Subcutaneous adipose tissue (tissue), 4 donors: ENCODE results near the gene SFT2D2. TPM values are rescaled to one million over a fixed set of nuclear protein-coding genes. Genes with fewer than 3 reads are reported as not detected.

Source experiments
- total RNA-seq, 4 donors: library from RNA; depleted of rRNA; stranded (reverse); fragments of >200 nt; gene quantifications; one replicate each; pipeline ENCODE4 v1.1.0, GENCODE V29; 2016
- TF ChIP-seq, protein P1 (sequence below): fragments of 450-650 bp; IDR thresholded peaks from one replicate; pipeline ENCODE4 v1.5.1; 2016; ENCODE audit warnings: low read depth, mild to moderate bottlenecking, control low read depth, antibody characterized with exemption, moderate library complexity

SFT2D2 gene
- total RNA-seq, 4 donors from 2014 or later, result 30.1 to 53.5 (median 42.5) TPM

DNA sequence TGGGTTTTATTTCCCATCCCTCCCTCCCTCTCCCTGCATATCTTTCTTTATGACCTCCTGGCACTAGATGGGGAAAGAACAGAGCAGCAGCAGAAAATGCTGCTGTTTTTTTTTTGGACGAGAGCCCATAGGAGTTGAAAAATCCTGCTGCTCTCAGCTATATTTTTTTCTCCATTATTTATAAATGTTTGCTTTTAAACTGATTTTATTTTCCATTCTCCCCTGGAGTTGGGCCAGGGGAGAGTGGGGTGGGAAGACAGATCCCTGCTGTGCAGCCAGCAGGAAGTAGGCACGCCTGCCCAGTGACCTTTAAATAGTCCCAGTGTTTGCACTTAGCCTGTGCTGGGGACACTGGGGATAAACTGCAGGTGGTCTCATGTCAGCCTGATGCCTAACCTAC is 17.4 kb downstream of the SFT2D2 start:
- TF ChIP-seq, protein P1, sequence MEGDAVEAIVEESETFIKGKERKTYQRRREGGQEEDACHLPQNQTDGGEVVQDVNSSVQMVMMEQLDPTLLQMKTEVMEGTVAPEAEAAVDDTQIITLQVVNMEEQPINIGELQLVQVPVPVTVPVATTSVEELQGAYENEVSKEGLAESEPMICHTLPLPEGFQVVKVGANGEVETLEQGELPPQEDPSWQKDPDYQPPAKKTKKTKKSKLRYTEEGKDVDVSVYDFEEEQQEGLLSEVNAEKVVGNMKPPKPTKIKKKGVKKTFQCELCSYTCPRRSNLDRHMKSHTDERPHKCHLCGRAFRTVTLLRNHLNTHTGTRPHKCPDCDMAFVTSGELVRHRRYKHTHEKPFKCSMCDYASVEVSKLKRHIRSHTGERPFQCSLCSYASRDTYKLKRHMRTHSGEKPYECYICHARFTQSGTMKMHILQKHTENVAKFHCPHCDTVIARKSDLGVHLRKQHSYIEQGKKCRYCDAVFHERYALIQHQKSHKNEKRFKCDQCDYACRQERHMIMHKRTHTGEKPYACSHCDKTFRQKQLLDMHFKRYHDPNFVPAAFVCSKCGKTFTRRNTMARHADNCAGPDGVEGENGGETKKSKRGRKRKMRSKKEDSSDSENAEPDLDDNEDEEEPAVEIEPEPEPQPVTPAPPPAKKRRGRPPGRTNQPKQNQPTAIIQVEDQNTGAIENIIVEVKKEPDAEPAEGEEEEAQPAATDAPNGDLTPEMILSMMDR, result no peak

DNA sequence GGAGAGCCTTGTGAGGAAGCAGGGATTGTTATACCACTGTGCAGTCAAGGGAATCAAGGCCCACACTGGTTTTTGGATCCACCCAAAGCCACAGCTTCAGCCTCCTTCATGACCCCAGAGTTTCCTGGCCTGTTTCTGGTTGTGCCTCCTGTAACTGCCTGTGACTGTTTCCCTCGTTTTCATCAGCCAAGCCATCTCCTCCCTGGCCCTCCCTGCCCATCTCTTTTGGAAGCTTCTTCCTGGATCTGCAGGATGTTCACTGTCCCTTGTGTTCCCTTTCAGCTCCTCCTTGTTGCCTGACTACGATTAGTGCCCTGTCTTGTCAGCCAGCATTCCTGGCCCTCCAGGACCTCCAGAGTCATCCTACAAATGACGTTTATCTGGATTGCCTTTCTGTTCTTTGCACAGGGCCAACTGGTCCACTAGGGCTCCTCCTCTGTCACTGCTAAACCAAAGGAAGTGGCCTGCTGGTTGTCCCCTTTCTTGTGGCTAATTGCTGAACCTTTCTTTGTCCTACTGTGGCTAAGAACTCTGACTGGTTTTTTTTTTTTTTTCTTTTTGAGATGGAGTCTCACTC is 17.9 kb downstream of the SFT2D2 start:
- TF ChIP-seq, protein P1, result no peak

DNA sequence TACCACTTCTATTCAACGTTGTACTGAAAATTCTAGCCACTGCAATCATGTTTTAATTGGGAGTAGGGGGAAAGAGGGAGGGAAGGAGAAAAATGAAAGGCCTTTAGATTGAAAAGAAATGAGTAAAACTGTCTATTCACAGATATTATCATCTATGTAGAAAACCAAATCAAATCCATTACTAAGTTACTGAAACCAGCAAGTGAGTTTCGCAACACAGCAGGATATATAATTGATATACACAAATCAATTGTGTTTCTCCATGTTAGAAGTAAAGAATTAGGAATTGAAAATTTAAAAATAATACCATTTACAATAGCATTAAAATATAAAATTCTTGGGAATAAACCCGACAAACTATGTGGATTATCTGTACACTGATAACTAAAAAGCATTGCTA is 19.2 kb downstream of the SFT2D2 start:
- TF ChIP-seq, protein P1, result no peak

DNA sequence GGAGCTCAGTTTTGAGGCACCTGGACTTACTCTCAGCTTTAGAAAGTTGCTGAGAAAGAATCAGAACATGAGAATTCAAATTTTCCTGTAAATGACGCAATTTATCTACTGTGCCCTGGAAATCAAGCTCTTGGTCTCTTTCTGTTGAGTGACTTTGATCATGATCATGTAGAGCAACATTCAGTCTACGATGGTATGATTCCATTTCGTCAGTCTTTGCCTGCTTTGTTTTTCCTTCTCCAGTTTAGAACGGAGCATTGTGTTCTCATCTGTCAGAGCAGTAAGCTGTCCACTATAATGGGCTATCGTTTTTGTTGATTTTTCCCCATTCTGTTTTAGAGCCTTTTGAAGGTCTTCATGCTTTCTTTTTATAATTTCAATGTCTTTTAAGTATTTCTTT is 20.7 kb downstream of the SFT2D2 start:
- TF ChIP-seq, protein P1, result no peak

DNA sequence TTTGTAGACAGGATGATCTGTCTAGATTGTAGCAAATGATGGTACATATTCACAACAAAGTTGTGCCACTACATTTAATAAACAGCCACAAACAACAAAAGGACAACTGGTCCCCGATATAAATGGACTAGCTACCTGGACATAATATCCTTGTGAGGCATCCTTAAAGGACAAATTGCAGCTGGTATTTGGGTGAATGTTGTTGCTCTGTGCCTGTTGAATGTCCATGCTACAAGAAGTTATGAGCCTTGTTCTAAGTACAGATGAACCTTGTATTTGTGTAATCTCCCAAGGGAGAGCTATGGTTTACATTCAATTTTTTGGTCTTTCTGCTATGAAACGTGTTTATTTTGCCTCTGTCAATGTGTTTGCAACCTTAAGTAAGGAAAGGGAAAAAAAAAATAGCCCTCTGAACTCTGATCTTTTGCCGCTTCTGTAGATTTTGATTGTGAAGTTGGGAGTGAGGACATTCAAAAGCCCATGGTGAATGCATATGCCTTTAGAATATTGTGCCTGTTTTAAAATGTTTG is 26.5 kb downstream of the SFT2D2 start:
- TF ChIP-seq, protein P1, result no peak

DNA sequence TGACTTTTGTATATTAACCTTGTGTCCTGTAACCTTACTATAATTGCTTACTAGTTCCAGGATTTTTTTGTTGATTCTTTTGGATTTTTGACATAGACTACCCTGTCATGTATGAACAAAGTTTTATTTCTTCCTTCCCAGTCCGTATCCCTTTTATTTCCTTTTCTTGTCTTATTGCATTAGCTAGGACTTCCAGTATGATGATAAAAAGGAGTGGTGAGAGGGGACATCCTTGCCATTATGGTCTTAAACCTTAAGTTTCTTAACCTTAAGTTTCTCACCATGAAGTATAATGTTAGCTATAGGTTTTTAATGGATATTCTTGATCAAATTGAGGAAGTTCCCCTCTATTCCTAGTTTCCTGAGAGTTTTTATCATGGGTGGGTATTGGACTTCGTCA is 30.4 kb downstream of the SFT2D2 start:
- TF ChIP-seq, protein P1, result no peak

DNA sequence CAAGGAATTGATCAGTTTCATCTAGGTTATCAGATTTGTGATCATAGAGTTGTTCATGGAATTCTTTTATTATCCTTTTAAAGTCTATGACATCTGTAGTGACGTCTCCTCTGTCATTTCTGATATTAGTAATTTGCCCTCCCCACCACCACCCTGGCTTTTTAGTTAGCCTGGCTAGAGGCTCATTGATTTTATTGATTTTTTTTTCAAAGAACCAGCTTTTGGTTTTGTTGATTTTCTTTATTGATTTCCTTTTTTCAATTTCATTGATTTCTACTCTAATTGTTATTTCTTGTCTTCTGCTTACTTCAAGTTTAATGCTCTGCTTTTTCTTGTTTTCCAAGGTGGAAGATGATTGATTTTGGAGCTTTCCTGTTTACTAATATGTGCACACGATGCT is 31.6 kb downstream of the SFT2D2 start:
- TF ChIP-seq, protein P1, result no peak
